ACC112 (cell line): ENCODE measurements around the gene CREG2.

ENCODE experiments used
- H2AFZ ChIP-seq: fragments of 200-600 bp; sonication (generic); one replicate; pipeline ENCODE4 v1.6.0; 2017; ENCODE audit warnings: antibody characterized with exemption, low read length; ENCODE audit not compliant: unreplicated experiment
- H3K27ac ChIP-seq: fragments of 200-600 bp; sonication (generic); 2 replicates; pipeline ENCODE4 v1.5.1; 2014; ENCODE audit warnings: low read depth, mild to moderate bottlenecking, antibody characterized with exemption, low read length, moderate library complexity
- H3K27me3 ChIP-seq: fragments of 200-600 bp; sonication (generic); 2 replicates; pipeline ENCODE4 v1.6.1; 2014; ENCODE audit warnings: mild to moderate bottlenecking, antibody characterized with exemption, low read length, moderate library complexity, mixed read lengths; ENCODE audit not compliant: insufficient read depth
- H3K36me3 ChIP-seq: fragments of 200-600 bp; sonication (generic); 2 replicates; pipeline ENCODE4 v1.6.1; 2016; ENCODE audit warnings: mild to moderate bottlenecking, antibody characterized with exemption, low read length, moderate library complexity, mixed read lengths; ENCODE audit not compliant: insufficient read depth
- H3K4me1 ChIP-seq: fragments of 200-600 bp; sonication (generic); one replicate; pipeline ENCODE4 v1.6.1; 2016; ENCODE audit warnings: low read length, mixed read lengths; ENCODE audit not compliant: insufficient read depth, unreplicated experiment, control insufficient read depth
- H3K4me3 ChIP-seq: fragments of 200-600 bp; sonication (generic); 2 replicates; pipeline ENCODE4 v1.5.1; 2014; ENCODE audit warnings: mild to moderate bottlenecking, low read depth, low read length
- H3K79me2 ChIP-seq: fragments of 200-600 bp; sonication (generic); one replicate; pipeline ENCODE4 v1.6.0; 2016; ENCODE audit warnings: low read length; ENCODE audit not compliant: control insufficient read depth, unreplicated experiment, insufficient read depth

Gene CREG2

DNA sequence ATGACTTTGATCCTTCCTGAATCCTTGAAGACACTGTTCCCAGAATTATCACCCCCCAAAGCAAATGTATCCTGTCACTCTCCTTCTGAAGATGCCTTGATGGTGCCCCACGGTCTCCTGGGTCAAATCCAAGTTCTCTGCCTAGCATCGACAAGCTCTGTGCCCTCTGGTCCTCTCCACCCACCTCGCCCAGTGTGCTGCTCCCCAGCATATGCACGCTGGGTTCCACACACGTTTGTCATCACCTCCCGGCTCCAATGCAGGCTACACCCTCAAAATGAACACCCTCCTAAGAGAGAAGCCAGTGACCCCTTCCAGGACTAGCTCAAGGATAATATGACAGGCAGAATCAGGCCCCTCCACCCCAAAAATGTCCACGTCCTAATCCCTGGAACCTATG lies 39.5 kb upstream of the CREG2 start:
- H3K79me2 ChIP-seq: no peaks in the 10 kb centered on the region
- H2AFZ ChIP-seq: no peak overlapping the region
- H3K27me3 ChIP-seq: no peaks in the 10 kb centered on the region

GRCh38 chr2:101420623-101421022 lies 33.3 kb upstream of the CREG2 start:
- Histone ChIP-seq H3K4me3 (no peak overlapping the region), H3K27me3 (no peaks in the 10 kb centered on the region), H2AFZ (no peak overlapping the region), H3K4me1 (no peaks in the 10 kb centered on the region), H3K79me2 (no peaks in the 10 kb centered on the region), H3K27ac (no peak overlapping the region), H3K36me3 (no peaks in the 10 kb centered on the region)

More for the DNA sequence above, 39.5 kb upstream of the CREG2 start:
- Histone ChIP-seq H3K4me1 (peaks cover 7% of the 10 kb centered on the region), H3K36me3 (no peaks in the 10 kb centered on the region), H3K27ac (no peak overlapping the region), H3K4me3 (no peak overlapping the region)

- no peak overlapping the region for H3K27ac ChIP-seq
- H3K36me3 ChIP-seq: no peaks in the 10 kb centered on the region
- no peak overlapping the region for H3K4me3 ChIP-seq
- no peaks in the 10 kb centered on the region for H3K27me3 ChIP-seq
- no peaks in the 10 kb centered on the region for H3K79me2 ChIP-seq
- H2AFZ ChIP-seq: no peak overlapping the region
- H3K4me1 ChIP-seq: no peaks in the 10 kb centered on the region
Measured at GRCh38 chr2:101419096-101419663, 31.9 kb upstream of the CREG2 start.

DNA sequence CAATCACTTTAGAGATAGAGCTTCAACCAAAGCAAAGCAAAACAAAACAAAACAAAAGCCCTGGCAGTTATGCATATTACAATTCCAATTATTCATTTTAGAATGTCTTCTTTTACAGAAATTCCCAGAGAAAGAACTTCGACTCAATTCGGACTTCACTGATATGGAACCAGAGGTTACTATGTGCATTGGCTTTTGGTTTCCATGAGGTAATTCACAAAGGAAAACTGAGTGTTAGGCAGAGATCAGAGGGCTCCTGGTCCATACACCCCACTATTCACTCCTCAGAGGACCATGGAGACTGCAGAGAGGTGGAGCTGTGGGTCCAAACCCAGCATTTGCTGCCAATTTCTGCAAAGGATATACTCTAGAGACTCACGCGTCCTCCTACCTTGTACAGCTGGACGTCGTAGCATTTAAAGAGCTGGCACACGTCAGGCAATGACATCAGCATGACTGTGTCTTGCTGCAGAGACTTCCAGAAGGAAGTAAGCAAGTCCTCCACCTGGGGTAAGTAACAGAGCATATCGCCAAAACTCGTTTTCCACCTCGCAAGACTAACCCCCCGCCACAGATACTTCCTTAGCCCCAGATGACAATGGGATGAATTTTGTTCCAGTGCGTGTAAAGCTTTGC lies 31.3 kb upstream of the CREG2 start:
- no peak overlapping the region for H2AFZ ChIP-seq

GRCh38 chr2:101416609-101417008 lies 29.3 kb upstream of the CREG2 start:
- H3K27ac ChIP-seq: no peak overlapping the region
- H3K27me3 ChIP-seq: no peaks in the 10 kb centered on the region
- H3K4me1 ChIP-seq: no peaks in the 10 kb centered on the region
- no peaks in the 10 kb centered on the region for H3K36me3 ChIP-seq
- H3K79me2 ChIP-seq: no peaks in the 10 kb centered on the region
- H2AFZ ChIP-seq: no peak overlapping the region
- H3K4me3 ChIP-seq: no peak overlapping the region

More for the DNA sequence above, 31.3 kb upstream of the CREG2 start:
- no peak overlapping the region for H3K4me3 ChIP-seq
- no peaks in the 10 kb centered on the region for H3K27me3 ChIP-seq
- H3K36me3 ChIP-seq: no peaks in the 10 kb centered on the region
- no peak overlapping the region for H3K27ac ChIP-seq
- H3K79me2 ChIP-seq: no peaks in the 10 kb centered on the region
- H3K4me1 ChIP-seq: no peaks in the 10 kb centered on the region

DNA sequence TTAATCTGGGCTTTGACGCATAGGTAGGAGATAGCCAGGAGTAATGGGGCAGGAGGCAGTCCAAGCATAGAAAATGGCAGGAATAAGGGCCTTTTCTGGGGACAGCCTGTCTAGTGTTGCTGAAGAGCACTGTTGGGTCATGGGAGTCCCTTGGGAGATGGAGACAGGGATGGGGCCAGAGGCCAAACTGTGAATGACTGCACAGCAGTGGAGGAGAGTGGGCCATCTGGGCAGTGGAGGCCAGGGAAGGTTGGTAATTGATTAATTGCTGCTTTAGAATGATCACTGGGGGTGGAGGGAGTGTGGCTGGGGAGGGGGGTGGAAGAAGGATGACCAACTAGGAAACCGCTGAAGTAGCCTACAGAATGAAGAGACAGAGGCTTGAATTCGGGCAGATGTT lies 28.6 kb upstream of the CREG2 start:
- H3K79me2 ChIP-seq: no peaks in the 10 kb centered on the region
- H2AFZ ChIP-seq: no peak overlapping the region
- H3K4me1 ChIP-seq: no peaks in the 10 kb centered on the region
- no peaks in the 10 kb centered on the region for H3K27me3 ChIP-seq
- H3K4me3 ChIP-seq: no peak overlapping the region
- no peaks in the 10 kb centered on the region for H3K36me3 ChIP-seq
- H3K27ac ChIP-seq: no peak overlapping the region

DNA sequence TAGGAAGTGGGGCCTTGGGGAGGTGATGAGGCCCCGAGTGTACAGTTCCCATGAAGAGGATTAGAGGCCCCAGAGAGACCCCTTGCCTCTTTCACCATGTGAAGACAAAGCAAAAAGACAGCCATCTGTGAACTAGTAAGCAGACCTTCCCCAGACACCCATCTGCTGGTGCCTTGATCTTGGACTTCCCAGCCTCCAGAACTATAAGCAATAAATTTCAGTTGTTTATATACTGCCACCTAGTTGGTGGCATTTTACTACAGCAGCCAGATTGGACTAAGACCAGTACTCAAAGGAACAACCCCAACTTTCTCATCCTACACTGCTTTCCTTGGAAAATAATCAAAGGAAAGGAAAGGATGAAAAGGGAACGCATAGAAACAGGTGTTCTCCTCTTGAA lies 27.9 kb upstream of the CREG2 start:
- no peaks in the 10 kb centered on the region for H3K36me3 ChIP-seq

GRCh38 chr2:101412092-101412694 lies 24.9 kb upstream of the CREG2 start:
- H3K4me1 ChIP-seq: peaks cover under 1% of the 10 kb centered on the region
- H3K27me3 ChIP-seq: no peaks in the 10 kb centered on the region
- no peaks in the 10 kb centered on the region for H3K79me2 ChIP-seq
- no peak overlapping the region for H2AFZ ChIP-seq
- H3K4me3 ChIP-seq: no peak overlapping the region
- no peak overlapping the region for H3K27ac ChIP-seq
- no peaks in the 10 kb centered on the region for H3K36me3 ChIP-seq

More for the DNA sequence above, 27.9 kb upstream of the CREG2 start:
- H3K4me3 ChIP-seq: no peak overlapping the region
- H3K4me1 ChIP-seq: no peaks in the 10 kb centered on the region
- H3K27me3 ChIP-seq: no peaks in the 10 kb centered on the region
- H2AFZ ChIP-seq: no peak overlapping the region
- H3K27ac ChIP-seq: no peak overlapping the region
- no peaks in the 10 kb centered on the region for H3K79me2 ChIP-seq

DNA sequence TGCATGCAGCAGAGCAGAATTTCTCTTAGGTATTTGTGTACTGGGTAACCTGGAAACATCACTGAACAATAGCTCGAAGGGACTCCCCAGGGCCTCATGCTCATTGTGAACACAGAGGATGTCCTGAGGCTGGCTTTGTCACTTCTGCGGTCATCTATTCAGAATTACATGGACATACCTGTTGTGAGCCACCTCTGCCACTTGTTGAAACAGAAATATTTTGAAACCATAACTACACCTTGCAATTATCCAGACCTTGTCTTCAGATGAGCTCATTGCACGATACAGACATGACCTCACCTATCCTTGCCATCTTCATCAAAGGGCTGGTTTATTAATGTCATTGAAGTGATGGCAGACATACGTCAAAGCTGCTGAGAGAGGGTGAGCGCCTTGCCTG lies 23.4 kb upstream of the CREG2 start:
- Histone ChIP-seq H3K4me3 (no peak overlapping the region), H3K36me3 (no peaks in the 10 kb centered on the region), H3K27me3 (no peaks in the 10 kb centered on the region), H3K4me1 (peaks cover 3% of the 10 kb centered on the region), H3K27ac (no peak overlapping the region), H2AFZ (no peak overlapping the region), H3K79me2 (no peaks in the 10 kb centered on the region)

- no peaks in the 10 kb centered on the region for H3K79me2 ChIP-seq
- H3K36me3 ChIP-seq: no peaks in the 10 kb centered on the region
- H3K27me3 ChIP-seq: no peaks in the 10 kb centered on the region
- no peak overlapping the region for H3K27ac ChIP-seq
- peaks cover 3% of the 10 kb centered on the region for H3K4me1 ChIP-seq
- no peak overlapping the region for H2AFZ ChIP-seq
- H3K4me3 ChIP-seq: no peak overlapping the region
Measured at GRCh38 chr2:101410114-101410513, 22.8 kb upstream of the CREG2 start.

DNA sequence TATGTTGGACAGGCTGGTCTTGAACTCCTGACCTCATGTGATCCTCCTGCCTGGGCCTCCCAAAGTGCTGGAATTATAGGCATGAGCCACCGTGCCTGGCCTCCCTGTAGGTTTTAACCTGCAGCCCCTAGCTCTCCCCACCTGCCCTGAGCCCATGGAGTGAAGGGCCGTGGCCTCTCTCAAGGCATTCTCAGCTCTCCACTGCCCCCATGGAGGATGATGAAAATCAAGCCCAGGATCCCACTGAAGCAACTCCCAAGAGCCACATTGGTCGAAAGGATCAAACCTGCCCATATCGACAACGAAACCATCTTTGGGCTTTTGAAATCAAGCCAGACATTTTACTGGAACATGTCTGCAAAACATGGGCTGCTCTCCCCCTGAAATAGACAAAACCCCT lies 22.4 kb upstream of the CREG2 start:
- Histone ChIP-seq H3K4me1 (peaks cover 3% of the 10 kb centered on the region), H3K27me3 (no peaks in the 10 kb centered on the region), H3K36me3 (no peaks in the 10 kb centered on the region), H3K79me2 (no peaks in the 10 kb centered on the region), H3K27ac (no peak overlapping the region), H3K4me3 (no peak overlapping the region), H2AFZ (no peak overlapping the region)
